HG03060 (cell line): ENCODE measurements around the gene EXOSC3.
"Not testable (repeated sequence)": the region's sequence is repeated elsewhere in the genome, so short reads cannot be mapped to it uniquely, and the experiment has no call there.

ENCODE experiments used
- ATAC-seq: cut with Tn5 transposase; IDR thresholded peaks from one replicate; pipeline ENCODE4 v1.9.1; 2021; ENCODE audit warnings: low read depth, moderate number of reproducible peaks; ENCODE audit not compliant: unreplicated experiment

Gene EXOSC3

DNA sequence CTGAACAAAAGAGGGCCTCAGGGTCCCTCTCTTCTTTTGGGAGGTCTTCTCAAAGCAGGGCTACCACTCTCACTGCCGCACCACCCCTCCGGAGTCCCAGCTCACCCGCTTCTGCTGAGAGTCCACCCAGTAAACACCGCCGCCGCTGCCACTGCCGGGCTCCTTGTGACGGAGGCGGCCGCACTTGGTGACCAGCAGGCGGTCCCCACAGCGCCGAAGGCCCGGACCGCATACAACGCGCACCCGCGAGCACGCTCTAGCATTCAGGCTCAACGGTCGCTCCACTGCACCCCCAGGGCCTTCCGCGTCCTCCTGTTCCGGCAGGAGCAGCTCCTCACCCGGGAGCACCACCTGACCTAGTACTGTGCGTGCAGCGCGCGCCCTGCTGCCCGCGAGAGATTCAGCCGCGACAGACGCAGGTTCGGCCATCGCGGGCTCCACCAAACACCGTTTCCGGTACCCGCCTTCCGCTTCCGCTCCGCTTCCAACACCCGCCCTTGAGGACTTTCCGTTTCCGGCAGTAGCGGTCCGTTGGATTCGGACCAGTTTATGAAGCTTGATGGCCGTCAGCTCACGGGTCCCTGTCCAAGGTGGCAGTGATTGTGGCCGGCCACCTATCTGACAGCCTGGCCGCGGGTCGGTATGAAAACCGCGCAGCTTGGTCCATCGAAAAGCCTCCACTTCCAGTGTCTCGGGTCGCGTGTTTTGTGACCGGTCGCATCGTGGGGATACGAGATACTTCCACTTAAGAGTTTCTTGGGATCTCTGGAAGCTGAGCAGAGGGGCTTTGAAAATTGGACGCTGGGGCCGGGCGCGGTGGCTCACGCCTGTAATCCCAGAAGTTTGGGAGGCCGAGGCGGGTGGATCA lies at the start of gene EXOSC3:
Gene EXOSC3 (minus strand): TSS at position 449 of the 868 bp plus-strand sequence. CDS start 20 bp downstream, at position 429.
- peak; percentile 84 for ATAC-seq

DNA sequence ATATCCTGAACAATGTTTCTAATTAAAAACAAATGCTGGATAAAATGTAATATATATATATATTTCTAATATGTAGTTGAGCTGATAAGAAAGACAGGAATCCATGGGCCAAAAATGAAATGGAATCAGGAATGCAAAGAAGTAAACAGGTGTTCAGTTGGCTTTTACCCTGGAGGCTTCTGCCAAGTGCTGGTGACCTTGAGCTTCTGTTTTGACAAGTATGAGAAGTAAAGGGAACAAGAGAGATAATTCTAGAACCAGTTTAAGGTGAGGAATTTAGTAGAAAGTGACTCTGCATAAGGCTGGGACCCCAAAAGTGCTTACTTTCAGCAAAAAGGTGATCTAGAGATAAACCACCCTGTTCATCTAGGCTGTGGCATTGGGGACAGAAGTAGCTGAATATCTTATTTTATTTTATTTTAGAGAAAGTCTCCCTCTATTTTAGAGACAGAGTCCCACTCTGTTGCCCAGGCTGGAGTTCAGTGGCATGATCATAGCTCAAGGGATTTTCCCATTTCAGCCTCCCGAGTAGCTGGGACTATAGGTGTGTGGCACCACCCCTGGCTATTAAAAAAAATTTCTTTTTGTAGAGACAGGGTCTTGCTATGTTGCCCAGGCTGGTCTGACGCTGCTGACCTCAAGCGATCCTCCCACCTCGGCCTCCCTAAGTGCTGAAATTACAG lies 42.8 kb upstream of the EXOSC3 start:
- no peak for ATAC-seq

DNA sequence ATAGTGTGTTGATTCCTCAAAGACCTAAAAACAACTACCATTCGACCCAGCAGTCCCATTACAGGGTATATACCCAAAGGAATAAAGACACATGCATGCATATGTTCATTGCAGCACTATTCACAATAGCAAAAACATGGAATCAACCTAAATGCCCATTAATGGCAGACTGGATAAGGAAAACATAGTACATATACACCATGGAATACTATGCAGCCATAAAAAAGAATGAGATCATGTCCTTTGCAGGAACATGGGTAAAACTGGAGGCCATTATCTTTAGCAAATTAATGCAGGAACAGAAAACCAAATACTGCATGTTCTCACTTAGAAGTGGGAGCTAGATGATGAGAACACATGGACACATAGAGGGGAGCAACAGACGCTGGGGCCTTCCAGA lies 40.3 kb upstream of the EXOSC3 start:
- not testable (repeated sequence) for ATAC-seq

DNA sequence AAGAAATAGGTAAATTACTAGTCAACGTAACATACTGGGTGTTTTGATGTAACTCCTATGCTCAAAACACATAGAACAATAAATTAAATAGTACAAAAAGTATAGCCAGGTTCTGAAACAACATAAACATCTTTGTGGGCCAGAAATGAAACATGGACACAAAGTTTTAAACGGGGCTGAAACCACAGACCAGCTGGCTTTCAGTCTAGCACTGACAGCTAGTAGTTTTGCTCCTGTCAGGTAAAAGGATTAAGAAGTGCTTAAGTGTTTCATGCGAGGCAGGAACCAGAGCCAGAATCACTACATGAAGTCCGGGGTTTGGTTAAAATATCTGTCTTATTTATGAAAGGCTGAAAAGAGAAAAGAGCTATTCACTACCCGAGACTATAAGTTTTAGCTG lies 35.3 kb upstream of the EXOSC3 start:
- no peak for ATAC-seq

DNA sequence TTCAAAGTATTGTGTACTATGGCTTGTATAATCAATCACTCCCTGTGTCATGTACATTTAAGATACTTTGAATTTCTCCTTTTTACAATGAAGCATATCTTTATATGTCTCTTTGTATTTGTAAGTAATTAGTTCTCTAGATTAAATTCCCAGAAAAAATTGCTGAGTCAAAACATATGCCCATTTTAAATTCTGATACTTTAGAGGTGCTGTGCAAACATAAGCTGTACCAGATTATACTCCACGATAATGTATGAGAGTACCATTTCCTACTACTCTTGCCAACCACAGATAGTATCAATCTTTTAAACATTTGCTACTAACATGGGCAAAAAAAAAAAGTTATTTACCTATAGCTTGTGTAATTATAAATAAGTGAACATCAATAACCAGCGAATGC lies 34.0 kb upstream of the EXOSC3 start:
- no peak for ATAC-seq

DNA sequence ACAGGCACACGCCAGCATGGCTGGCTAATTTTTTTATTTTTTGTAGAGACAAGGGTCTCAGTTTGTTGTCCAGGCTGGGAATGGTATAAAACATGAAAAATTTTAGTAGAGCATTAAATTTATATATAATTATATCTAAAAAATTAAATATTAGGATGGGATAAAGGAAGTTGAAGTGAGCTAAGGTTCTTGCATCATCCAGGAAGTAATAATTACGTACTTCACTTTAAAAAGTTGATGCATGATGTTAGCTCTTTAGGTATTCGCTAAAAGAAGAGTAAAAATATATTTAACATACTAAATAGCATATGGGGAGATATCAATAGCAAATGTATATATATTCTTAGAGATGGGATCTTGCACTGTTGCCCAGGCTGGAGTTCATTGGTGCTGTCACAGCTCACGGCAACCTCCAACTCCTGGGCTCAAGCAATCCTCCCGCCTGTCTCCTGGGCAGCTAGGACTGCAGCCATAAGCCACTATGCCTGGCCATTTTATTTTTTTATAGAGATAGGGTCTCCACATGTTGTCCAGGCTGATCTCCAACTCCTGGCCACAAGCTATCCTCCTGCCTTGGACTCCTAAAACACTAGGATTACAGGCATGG lies 28.0 kb upstream of the EXOSC3 start:
- no peak for ATAC-seq

DNA sequence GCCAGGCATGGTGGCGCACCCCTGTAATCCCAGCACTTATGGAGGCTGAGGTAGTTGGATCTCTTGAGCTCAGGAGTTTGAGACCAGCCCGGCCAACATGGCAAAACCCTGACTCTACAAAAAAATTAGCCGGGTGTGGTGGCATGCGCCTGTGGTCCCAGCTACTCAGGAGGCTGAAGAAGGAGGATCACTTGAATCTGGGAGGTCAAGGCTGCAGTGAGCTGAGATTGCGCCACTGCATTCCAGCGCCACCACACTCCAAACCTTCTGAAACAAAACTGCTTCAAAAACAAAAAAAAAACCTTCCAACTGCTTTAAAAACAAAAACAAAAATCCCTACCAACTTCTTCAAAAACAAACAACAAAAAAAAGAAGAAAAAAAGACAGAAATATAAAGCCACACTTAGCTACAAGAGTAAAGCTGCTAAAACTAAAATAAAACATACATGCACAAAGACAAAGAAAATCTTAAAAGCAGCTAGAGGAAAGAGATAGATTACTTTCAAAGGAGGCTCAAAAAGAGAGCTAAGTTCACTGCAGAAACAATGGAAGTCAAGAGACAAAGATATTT lies 27.1 kb upstream of the EXOSC3 start:
- ATAC-seq = no peak

DNA sequence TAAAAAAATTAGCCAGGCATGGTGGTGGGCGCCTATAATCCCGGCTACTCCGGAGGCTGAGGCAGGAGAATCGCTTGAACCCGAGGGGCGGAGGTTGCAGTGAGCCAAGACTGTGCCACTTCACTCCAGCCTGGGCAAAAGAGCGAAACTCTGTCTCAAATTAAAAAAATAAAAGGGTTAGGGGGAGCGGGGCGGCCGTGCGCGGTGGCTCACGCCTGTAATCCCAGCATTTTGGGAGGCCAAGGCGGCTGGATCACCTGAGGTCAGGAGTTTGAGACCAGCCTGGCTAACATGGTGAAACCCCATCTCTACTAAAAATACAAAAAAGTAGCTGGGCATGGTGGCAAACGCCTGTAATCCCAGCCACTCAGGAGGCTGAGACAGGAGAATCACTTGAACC lies 24.8 kb upstream of the EXOSC3 start:
- not testable (repeated sequence) for ATAC-seq

DNA sequence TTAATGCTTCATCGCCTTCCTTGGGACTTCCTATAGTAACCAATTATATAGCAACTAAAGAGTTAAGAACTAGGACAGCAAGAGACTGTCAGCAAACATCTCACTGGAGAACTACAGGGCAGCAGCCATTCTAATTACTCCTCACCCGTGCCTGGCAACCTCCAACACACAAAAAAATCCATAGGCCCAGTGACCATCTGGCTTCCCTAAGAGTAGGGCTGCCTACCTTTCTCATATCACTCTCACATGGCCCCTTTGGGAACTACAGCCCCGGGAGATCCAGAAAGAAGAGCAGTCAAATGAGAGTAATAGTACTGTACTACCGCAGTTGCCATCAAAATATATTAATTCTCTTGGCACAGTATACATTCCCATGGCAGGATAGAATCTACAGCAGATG lies 21.4 kb upstream of the EXOSC3 start:
- no peak for ATAC-seq

DNA sequence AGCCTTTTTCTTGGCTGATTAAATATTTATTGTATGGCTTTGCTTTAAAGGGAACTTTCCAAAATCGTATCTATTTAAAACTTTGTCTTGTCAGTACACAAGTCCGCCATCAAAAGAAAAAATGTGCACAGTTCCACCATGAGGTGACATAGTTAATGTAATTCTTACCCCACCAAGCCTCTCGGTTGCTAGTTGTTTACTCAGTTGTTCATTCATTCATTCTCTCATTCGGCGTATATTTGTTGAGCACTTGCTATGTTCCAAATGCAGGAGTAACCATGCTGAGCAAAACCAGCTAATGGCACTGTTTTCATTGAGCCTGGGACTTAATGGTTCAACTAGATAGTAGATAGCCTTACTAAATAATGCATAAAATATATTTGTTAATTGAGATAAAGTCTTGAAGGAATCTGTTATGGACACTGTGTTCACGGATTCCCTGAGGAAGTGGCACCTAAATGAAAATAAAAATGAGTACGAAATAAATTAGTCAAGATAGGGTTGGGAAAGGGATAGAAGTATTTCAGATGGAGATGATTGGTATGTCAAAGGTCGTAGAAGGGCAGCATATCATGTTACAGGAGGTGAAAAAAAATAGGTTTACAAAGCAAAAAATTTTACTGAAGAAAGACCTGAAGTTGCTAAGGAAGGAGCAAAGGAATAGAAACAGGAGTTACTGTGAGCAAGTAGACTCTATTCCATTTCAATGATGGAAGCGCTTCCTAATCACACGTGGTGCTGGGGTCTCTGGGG lies 17.3 kb upstream of the EXOSC3 start:
- no peak for ATAC-seq

DNA sequence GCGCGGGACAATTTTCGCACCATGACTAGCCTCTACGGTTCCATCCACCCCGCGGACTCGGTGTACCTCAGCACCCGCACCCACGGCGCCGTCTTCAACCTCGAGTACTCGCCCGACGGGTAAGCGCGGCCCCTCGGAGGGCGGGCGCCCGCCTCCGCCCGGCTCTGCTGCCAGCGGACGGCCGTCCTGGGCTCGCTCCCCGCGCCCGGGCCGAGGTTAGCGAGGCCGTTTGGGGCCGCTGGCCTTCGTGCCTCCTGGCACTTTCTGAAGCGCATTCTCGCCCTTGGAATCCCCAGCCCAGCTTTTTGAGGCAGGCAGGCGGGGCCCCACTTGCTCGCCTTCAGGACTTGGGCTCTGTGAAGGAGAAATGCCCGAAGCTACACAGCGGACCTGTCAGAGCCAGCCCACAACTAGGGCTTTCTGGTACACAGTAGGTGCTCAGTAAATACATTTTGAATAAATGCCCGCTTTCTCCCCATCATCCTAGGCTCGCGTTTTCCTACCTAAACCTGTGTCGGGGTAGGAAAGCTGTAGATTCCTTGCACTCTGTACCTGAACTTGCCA lies 16.5 kb upstream of the EXOSC3 start:
- ATAC-seq = peak; percentile 8

DNA sequence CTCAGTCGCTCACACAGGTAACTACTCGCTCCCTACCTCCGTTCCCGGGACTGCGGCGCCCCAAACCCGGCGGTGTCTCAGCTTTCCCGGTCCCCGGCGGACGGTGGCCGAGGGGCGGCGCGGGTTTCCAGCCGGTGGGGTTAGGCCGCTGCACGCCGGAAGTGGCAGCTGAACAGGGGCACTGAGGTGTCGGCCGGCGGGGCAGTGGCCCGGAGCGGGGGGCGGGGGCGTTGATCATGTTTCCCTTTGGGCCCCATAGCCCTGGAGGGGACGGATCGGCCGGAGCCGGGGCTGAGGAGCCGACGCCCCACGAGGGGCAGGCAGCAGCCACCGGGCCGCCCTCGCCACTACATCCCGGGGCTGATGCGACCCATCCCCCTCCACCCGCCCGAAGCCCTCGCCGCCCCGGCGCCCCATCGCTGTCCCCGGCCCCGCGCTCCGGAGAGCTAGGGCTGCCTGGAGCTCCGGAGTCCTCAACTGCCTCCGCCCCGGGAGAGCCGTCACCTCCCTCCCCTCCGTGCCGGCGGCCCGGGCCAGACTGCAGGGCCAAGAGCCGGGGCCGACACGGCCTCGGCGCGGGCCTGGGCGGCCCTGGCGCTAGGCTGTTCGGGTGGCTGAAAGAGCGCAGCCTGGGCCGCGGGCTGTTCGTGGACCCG lies 15.9 kb upstream of the EXOSC3 start, which contains the start of gene DCAF10:
Gene DCAF10 (plus strand): TSS at position 167 of the 656 bp plus-strand sequence. CDS start 70 bp downstream, at position 237.
- peak; percentile 35 for ATAC-seq

DNA sequence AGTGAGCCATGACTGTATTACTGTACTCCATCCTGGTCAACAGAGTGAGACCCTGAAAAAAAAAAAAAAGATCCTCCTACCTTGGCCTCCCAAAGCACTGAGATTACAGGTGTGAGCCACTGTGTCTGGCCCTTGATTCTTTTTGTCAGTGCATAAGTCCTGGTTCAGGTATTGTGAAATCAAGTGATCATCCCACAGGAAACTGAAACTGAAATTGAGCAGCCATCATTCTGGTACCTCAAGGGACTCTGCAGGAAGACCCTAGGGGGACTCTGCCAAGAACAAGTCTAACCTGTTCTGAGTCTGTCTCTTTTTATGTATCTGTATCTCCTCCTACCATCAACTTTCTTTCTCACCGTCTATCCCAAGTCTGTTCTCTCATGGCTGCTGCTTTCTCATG lies 13.8 kb upstream of the EXOSC3 start:
- no peak for ATAC-seq

DNA sequence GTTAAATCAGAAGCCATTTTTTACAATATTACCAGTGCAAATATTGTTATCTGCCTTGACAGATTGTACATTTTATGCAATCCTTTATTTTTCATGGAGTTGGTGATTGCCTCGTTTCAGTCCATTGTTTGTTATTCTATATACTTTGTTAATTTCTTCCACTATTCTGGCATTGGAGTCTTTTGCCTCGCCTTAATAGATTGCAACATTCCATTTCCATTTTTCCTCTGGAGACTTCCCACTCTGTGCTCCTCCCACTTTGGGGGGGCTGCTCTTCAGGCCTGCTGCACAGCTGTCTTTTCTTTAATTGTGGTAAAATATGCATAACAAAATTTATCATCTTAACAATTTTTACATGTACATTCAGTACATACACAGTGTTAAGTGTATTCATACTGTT lies 11.4 kb upstream of the EXOSC3 start:
- no peak for ATAC-seq

DNA sequence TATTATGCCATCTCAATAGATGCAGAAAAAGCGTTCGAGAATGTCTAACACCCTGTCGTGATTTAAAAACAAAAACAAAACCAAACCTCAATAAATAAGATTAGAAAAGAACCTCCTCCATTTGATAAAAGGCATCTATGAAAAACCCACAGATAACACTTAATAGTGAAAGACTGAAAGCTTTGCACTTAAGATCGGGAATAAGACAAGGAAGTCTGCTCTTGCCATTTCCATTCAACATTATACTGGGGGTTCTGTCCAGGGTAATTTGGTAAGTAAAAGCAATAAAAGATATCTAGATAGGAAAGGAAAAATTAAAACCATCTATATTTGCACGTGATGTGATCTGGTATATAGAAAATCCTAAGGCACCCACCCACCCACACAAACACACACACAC lies 7.3 kb upstream of the EXOSC3 start:
- no peak for ATAC-seq

DNA sequence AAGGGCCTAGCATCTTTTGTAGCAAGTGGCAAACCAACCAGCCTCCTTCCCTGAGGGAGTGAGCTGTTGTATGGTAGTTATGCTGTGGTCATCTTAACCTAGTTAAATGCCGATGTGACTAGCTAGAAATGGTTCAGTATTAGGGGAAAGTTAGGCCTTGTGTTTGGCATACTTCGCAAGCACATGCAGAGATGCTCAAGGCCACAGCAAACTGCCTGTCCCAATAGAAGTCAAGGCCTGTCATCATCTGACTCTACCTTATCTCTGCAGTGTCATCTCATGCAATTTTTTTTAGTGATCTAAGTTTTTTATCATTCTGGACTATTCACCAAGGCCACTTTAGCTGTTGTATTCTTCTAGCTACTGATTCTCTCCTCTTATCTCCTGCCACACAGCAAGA lies 5.2 kb upstream of the EXOSC3 start:
- ATAC-seq = no peak

DNA sequence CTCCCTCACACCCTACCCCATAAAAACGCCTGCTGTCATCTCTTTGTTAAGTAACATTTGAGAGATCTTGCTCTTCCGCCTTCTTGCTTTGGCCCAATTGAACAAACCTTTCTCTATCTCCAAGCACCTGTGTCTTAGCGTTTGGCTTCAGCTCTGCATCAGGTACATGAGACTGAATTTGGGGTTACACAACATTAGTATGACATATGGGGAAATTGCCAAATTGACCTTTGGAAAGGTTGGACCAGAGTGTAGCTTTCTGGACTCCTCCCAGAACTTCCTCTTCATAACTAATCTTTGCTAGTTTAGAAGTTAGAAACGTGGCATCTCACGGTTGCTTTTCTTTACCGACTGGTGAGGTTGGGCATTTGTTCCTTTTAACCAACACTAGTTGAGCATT lies 3.5 kb upstream of the EXOSC3 start:
- ATAC-seq = no peak

DNA sequence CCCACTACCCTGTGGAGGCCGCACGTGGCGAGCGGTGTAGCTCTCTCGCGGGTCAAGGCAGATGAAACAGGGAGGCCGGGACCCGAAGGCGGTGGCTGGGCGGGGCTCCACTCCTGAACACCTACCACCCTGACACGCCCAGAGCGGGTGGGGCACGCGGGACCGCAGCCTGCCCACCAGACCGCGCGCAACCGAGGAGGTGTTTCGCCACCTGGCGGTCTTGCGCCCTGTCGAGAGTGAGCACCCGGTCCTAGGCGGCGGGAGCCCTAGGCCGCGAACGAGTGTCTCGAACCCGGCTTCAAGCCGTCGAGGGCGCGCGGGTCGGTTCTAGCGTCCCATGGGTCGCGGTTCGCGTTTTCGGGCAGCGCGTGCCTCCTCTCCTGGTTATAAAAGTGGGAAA lies 2.2 kb upstream of the EXOSC3 start:
- ATAC-seq = no peak

DNA sequence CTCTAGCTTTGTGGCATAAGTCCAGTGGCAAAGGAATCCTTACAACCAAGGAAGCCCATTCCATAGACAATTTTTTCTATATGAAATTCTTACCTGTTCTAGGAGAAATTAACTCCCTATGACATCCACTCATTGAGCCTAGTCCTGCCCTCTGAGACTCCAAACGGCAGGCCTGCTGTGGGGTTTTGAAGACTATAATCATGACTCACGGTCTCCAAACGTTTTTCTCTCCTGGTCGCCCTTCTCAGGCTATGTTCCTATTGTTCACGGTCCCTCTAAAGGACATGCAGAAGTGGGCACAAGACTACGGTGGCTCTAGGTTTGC lies 611 bp downstream of the EXOSC3 start:
- no peak for ATAC-seq

DNA sequence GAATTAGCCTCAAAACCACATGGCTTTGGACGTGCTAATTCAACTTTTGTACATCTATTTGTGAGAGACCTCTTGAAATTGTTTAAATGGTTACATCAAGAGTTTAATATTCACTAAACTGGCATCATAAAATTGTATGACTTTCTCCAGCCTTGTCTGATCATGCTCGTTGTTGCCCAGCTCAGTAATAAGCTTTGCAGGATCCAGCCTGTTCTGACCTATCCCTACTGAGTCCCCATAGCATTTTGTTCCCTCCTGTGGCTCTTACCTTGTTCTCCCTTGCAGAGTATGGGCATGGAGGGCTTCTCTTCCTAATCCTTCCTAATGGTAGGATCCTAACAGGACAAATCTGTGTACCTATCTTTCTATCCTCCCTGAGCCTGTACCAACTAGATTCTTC lies 6.3 kb downstream of the EXOSC3 start:
- ATAC-seq = no peak
